Measurements from ENCODE around the gene NRF1.
A peak's percentile ranks its signal among the peaks of the same experiment; 100 is the strongest.

Gene NRF1

GRCh38 chr7:129772646-129773280, 161.2 kb downstream of the NRF1 start:
- DNase-seq = no peak

GRCh38 chr7:129773328-129773731, 161.8 kb downstream of the NRF1 start:
- DNase-seq = no peak

- no peak for DNase-seq
These were observed 162.4 kb downstream of the NRF1 start for GRCh38 chr7:129773871-129774270.

- DNase-seq = no peak
These were observed 162.8 kb downstream of the NRF1 start for GRCh38 chr7:129774359-129774758.

- DNase-seq = no peak
These were observed 163.6 kb downstream of the NRF1 start for GRCh38 chr7:129774871-129775694.

- DNase-seq = no peak
These were observed 164.3 kb downstream of the NRF1 start for GRCh38 chr7:129775695-129776361.

- no peak for DNase-seq
These were observed 164.8 kb downstream of the NRF1 start for GRCh38 chr7:129776362-129776722.

- no peak for DNase-seq
These were observed 165.8 kb downstream of the NRF1 start for GRCh38 chr7:129777195-129777844.

GRCh38 chr7:129777993-129778769, 166.7 kb downstream of the NRF1 start:
- DNase-seq = no peak

- DNase-seq = no peak
These were observed 167.5 kb downstream of the NRF1 start for GRCh38 chr7:129778770-129779601.

- DNase-seq = no peak
These were observed 168.2 kb downstream of the NRF1 start for GRCh38 chr7:129779602-129780256.

- peak; percentile 61 for DNase-seq
These were observed 168.9 kb downstream of the NRF1 start for GRCh38 chr7:129780257-129780973.

- no peak for DNase-seq
These were observed 169.7 kb downstream of the NRF1 start for GRCh38 chr7:129780974-129781927.

- no peak for DNase-seq
These were observed 170.7 kb downstream of the NRF1 start for GRCh38 chr7:129781928-129782817.

- no peak for DNase-seq
These were observed 171.5 kb downstream of the NRF1 start for GRCh38 chr7:129782818-129783583.

GRCh38 chr7:129783584-129783919, 172.0 kb downstream of the NRF1 start:
- no peak for DNase-seq

- DNase-seq = no peak
These were observed 172.9 kb downstream of the NRF1 start for GRCh38 chr7:129784437-129784782.

All from CD4-positive, alpha-beta T cell treated with Interleukin-4 for 4 hours (primary cell).